ENCODE data around the gene ARID5B.

The ARID5B gene

GRCh38 chr10:61937631-61938351 lies 36.3 kb downstream of the ARID5B start:
- in situ Hi-C loops (cut with HindIII; ENCODE audit: low sequenced_read_pairs), result no loop called here

DNA sequence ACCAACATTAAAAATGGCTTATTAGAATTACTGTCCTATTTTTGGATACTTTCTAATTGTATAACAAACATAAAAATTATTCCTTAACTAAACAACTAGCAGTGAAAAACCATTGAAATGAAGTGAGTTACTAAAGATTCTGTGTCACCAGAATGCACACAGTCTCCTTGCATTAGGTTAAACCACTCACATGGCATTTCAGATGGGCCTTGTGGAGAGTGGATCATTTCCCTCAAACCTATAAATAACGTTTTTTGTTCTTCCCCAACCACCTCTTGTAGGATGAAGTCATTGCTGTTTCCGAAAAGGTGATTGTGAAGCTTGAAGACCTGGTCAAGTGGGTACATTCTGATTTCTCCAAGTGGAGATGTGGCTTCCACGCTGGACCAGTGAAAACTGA lies 38.4 kb downstream of the ARID5B start:
- in situ Hi-C loops (cut with HindIII; ENCODE audit: low sequenced_read_pairs), result no loop called here

- in situ Hi-C loops (cut with HindIII; ENCODE audit: low sequenced_read_pairs), result no loop called here
Measured at GRCh38 chr10:61941202-61941681, 39.7 kb downstream of the ARID5B start.

DNA sequence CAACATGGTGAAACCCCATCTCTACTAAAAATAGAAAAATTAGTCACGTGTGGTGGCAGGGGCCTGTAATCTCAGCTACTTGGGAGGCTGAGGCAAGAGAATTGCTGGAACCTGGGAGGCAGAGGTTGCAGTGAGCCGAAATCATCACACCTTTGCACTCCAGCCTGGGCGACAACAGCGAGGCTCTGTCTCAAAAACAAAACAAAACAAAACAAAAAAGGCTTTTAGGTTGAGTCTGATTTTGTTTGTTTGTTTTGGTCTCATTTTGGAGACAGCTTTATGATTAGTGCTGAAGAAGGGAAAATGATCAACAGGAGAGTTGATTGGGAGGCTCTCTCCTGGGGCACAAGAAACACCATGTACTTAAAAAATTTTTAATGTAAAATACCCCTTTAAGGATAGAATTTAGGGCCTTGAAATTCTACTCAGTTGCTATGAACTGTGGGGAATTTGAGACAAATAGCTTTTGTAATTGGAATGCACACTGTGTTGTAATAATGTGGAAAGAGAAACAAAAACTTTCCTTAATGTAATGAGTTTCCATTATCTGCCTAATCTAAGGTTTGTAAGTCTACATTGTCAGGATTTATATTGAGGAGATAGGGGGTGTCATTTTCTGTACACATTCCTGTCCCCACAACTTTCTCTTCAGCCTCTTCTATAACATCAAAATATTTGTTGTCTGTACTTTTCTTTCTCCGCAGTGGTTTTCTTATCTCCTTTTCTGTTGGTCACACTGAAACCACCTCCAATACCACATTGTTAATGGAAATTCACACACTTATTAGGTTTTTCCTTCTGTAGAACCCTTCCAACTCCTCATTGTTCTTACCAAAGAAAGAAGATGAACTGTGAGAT lies 41.3 kb downstream of the ARID5B start:
- in situ Hi-C loops (cut with HindIII; ENCODE audit: low sequenced_read_pairs), result no loop called here

- in situ Hi-C loops (cut with HindIII; ENCODE audit: low sequenced_read_pairs), result no loop called here
Measured at GRCh38 chr10:61943674-61944378, 42.3 kb downstream of the ARID5B start.

GRCh38 chr10:61944410-61945147 lies 43.1 kb downstream of the ARID5B start:
- in situ Hi-C loops (cut with HindIII; ENCODE audit: low sequenced_read_pairs), result no loop called here

DNA sequence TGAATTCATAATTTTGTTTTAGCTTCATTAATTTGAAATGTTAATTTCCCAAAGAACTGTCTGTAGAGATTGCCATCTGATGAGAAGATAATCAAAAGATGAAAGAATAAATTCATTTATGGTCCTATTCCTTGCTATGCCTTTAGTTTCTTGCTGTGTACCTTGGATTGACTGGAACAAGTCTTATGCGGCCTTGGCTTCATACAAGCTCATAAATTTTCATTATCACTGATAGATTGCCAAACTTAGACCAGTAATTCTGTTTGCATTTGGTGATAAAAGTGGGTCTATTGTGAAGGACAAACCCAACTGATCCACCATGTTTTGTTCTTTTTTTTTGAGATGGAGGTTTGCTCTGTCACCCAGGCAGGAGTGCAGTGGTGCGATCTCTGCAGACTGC lies 48.2 kb downstream of the ARID5B start:
- in situ Hi-C loops (cut with HindIII; ENCODE audit: low sequenced_read_pairs), result no loop called here

GRCh38 chr10:61950449-61951143 lies 49.1 kb downstream of the ARID5B start:
- in situ Hi-C loops (cut with HindIII; ENCODE audit: low sequenced_read_pairs), result no loop called here

DNA sequence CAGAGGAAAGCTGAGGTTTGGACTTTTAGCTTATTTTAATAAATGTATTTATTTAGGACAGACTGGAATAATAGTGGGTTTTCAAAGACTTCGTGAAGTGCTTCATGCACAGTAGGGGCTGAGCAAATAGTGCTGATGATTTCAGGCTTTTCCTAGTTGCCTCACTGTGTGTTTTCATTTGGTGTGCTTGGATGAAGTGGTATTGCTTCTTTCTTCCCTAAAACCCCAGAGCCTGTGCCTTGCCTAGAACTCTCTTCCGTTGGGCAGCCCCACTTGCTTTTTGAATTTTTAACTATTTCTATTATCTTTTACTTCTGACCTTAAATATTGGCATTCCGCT lies 49.6 kb downstream of the ARID5B start:
- in situ Hi-C loops (cut with HindIII; ENCODE audit: low sequenced_read_pairs), result no loop called here

DNA sequence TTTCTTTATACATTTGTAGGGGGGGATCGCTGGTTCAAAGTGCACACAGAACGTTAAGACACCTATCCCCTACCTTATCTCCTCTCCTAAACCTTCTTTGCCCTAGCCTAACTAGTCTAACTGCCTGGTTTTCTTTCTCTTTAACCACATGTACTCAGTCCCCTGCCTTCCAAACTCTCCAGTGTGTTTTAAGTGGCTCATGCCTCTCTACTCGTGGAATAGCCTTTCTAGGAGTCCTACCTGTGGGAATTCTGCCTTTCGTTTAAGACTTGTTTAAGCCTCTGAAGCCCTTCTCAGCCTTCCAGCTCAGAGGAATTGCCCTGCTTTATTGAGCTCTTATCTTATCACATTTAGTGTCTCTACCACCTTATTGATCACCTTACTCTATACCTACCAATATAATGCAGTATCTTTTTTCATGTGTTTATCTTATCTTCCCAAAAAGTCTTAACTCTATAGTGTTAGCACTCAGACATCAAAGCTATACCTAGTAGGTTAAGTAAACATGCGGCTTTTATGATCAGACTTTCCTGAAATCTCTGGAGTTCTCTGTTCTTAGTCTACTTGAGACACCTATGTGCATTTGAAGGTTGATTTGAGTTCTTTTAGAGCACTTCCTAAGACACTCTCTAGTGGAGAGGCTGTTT lies 50.7 kb downstream of the ARID5B start:
- in situ Hi-C loops (cut with HindIII; ENCODE audit: low sequenced_read_pairs), result no loop called here

DNA sequence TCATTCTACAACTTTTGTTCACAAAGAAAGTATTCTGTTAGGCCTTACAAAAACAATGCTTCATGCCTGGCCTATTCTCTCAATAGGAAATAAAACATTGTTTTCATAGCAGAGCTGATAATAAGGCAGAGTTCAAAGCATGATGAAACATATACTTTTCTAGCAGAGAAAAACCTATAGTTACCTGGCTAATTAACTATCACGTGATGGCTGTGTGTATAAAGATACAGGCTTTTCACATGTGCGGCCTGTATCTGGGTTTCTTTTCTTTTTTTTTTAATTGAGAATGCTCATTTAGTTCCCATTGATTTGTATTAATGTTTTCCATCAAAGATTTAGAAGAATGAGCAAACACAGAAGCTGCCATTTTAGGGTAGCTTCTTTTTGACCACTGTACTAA lies 51.7 kb downstream of the ARID5B start:
- in situ Hi-C loops (cut with HindIII; ENCODE audit: low sequenced_read_pairs), result no loop called here

DNA sequence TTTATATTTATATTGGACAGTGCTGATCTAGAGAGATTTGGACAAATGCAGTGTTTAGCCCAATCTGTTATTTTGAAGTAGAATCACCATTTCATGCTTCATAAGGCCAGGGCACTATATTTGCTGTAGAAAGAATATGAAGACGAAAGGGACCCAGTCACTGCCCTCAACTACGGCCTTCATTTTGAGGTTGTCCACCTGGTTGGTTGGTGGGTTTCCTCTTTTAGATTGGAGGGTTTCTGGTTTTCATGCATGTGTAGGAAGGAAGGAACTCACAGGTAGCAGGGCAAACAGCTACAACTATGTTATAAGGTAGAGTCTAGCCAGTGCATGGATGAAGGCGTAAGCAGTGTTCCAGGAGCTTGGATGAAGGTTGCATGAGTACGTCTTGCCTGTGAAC lies 56.3 kb downstream of the ARID5B start:
- in situ Hi-C loops (cut with HindIII; ENCODE audit: low sequenced_read_pairs), result no loop called here

GRCh38 chr10:61958311-61958710 lies 56.8 kb downstream of the ARID5B start:
- in situ Hi-C loops (cut with HindIII; ENCODE audit: low sequenced_read_pairs), result no loop called here

- in situ Hi-C loops (cut with HindIII; ENCODE audit: low sequenced_read_pairs), result no loop called here
Measured at GRCh38 chr10:61958805-61959204, 57.3 kb downstream of the ARID5B start.

DNA sequence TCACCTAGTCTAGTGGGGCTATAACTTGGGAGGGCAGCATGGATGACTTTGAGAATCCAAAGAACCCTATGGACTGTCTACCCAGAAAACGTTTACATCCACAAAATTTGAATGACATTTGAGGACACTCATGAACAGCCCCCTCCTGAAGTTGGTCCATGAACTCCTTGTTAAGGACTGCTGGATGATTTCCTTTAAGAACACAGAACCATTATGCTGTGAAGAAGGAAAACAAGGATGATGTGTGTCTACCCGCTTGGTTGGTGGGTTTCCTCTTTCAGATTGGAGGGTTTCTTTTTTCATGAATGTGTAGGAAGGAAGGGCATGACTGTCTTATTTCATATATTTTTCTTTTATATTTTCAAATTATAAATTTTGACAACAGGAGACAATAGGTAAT lies 58.3 kb downstream of the ARID5B start:
- in situ Hi-C loops (cut with HindIII; ENCODE audit: low sequenced_read_pairs), result no loop called here

- in situ Hi-C loops (cut with HindIII; ENCODE audit: low sequenced_read_pairs), result no loop called here
Measured at GRCh38 chr10:61960396-61961120, 59.1 kb downstream of the ARID5B start.

GRCh38 chr10:61961278-61961677 lies 59.8 kb downstream of the ARID5B start:
- in situ Hi-C loops (cut with HindIII; ENCODE audit: low sequenced_read_pairs), result no loop called here

GRCh38 chr10:61962971-61963370 lies 61.5 kb downstream of the ARID5B start:
- in situ Hi-C loops (cut with HindIII; ENCODE audit: low sequenced_read_pairs), result no loop called here

DNA sequence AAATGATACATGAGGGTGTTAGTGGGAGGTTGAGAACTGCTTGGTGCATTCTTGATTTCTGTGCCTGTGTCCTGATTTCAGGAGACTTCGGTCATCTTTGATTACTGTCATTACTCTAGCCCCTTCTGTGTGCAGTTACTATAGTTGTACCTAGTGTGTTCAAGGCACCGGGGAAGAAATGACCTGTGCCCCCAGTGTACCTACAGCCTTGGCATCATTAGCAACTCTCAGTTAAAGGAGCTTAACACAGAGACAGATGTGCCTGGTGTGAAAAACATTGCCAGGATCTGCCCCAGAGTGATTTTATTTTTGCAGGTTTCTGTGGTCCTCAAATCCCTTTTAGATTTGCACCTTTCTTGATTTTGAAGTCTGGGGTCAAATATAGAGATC lies 62.2 kb downstream of the ARID5B start:
- in situ Hi-C loops (cut with HindIII; ENCODE audit: low sequenced_read_pairs), result no loop called here
